GM10248 (cell line): ENCODE measurements around the gene TXNDC17.

Experiments
- CTCF ChIA-PET: fragments of 300-600 bp; sonication (Branson Sonifier 250); formaldehyde crosslinking; extraction: SDS; loops from one replicate; lab custom pipeline; 2021; ENCODE audit warnings: antibody characterized with exemption; lab: Yijun Ruan, JAX
- POLR2A ChIA-PET: fragments of 350-650 bp; sonication (Branson Sonifier 250); formaldehyde crosslinking; extraction: SDS; loops from one replicate; lab custom pipeline; 2020; ENCODE audit warnings: antibody characterized with exemption; lab: Yijun Ruan, JAX
- DNase-seq: peaks from one replicate; pipeline ENCODE4 v3.0.0; 2012; ENCODE audit errors: extremely low spot score
- TF ChIP-seq, protein P1 (sequence below): IDR thresholded peaks from 2 replicates; pipeline ENCODE4 v1.5.1; 2012; ENCODE audit warnings: mild to moderate bottlenecking, low read depth; ENCODE audit errors: extremely low read depth, missing control alignments, control extremely low read depth

TXNDC17 gene

GRCh38 chr17:6670999-6671398, 30.1 kb downstream of the TXNDC17 start:
- no peak for DNase-seq
- TF ChIP-seq, protein P1, sequence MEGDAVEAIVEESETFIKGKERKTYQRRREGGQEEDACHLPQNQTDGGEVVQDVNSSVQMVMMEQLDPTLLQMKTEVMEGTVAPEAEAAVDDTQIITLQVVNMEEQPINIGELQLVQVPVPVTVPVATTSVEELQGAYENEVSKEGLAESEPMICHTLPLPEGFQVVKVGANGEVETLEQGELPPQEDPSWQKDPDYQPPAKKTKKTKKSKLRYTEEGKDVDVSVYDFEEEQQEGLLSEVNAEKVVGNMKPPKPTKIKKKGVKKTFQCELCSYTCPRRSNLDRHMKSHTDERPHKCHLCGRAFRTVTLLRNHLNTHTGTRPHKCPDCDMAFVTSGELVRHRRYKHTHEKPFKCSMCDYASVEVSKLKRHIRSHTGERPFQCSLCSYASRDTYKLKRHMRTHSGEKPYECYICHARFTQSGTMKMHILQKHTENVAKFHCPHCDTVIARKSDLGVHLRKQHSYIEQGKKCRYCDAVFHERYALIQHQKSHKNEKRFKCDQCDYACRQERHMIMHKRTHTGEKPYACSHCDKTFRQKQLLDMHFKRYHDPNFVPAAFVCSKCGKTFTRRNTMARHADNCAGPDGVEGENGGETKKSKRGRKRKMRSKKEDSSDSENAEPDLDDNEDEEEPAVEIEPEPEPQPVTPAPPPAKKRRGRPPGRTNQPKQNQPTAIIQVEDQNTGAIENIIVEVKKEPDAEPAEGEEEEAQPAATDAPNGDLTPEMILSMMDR: no peak
- CTCF ChIA-PET: interaction anchor here (1.1 to 1.6 kb wide), 3 partner anchors 9 to 23 kb away, joined by 3 to 5 read pairs (median 4); no protein-coding TSS in a partner anchor
- POLR2A ChIA-PET: no interaction called here

DNA sequence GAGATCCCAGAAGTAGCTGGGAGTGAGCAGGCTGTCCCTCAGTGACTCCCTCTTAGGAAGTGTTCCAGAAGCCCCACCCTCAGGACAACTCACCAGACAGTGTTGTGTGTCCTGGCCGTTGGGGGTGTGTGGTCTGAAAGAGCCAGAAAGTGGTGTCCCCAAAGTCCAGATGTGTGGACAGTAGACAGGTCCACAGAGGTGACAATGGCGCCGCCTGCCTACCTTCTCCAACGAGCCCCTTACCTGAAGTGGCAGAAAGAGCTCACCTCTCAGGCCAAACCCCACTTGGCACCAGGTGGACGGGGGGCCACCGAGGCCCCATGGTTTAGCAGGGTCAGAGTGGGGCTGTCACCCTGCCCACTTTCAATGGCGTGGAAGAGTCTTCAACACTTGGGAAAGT, 30.6 kb downstream of the TXNDC17 start:
- no peak for DNase-seq
- ChIA-PET CTCF (interaction anchor here (1.6 kb wide), 2 partner anchors 11 to 22 kb away, joined by 4 to 5 read pairs; no protein-coding TSS in a partner anchor), POLR2A (no interaction called here)
- TF ChIP-seq, protein P1: no peak

DNA sequence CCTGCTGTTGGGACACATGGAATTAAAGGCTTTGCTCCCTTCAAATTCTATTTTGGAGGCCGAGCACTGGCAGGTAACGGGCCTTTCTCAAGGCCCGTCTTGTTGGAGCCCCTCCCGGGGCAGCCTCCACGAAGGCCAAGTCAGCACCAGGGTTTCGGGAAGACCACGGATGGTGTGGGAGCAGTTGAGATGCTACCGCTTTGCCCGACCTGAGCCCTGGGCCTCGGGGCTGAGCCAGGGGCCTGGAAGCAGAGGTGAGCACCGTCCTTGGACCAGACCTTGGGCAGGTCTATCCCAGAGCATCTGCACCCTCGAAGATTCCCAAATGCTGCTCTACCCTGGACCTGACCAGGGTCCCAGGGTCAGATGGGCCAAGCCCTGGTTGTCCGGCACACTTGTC, 33.7 kb downstream of the TXNDC17 start:
- TF ChIP-seq, protein P1: no peak
- CTCF ChIA-PET: interaction anchor here (4.6 kb wide), 1 partner anchor 8 kb away, joined by 26 read pairs; no protein-coding TSS in a partner anchor
- DNase-seq: no peak
- POLR2A ChIA-PET: no interaction called here

GRCh38 chr17:6675201-6675825, 34.5 kb downstream of the TXNDC17 start:
- no peak for DNase-seq
- ChIA-PET POLR2A (no interaction called here), CTCF (interaction anchor here (4.6 kb wide), 1 partner anchor 9 kb away, joined by 26 read pairs; no protein-coding TSS in a partner anchor)
- TF ChIP-seq, protein P1: no peak

DNA sequence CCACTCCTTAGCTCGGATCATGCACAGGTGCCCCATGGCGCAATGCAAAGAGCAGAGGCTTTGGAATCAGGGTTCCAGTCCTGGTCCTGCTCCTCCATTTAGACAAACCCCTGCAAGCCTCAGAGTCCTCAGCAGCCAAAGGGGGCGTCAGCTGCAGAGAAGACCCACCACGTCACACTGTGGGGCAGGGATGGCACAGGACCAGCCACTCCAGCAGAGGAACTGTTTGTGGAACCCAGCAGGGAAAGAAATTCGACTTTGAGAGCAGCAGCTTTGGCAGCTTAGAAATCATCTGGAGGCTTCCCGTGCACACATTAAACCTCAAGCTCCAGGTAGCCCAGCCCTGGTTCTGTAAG, 35.9 kb downstream of the TXNDC17 start:
- POLR2A ChIA-PET: no interaction called here
- no peak for DNase-seq
- TF ChIP-seq, protein P1: no peak
- CTCF ChIA-PET: interaction anchor here (1.1 to 4.6 kb wide), 4 partner anchors 10 to 166 kb away, joined by 3 to 26 read pairs (median 3); no protein-coding TSS in a partner anchor

DNA sequence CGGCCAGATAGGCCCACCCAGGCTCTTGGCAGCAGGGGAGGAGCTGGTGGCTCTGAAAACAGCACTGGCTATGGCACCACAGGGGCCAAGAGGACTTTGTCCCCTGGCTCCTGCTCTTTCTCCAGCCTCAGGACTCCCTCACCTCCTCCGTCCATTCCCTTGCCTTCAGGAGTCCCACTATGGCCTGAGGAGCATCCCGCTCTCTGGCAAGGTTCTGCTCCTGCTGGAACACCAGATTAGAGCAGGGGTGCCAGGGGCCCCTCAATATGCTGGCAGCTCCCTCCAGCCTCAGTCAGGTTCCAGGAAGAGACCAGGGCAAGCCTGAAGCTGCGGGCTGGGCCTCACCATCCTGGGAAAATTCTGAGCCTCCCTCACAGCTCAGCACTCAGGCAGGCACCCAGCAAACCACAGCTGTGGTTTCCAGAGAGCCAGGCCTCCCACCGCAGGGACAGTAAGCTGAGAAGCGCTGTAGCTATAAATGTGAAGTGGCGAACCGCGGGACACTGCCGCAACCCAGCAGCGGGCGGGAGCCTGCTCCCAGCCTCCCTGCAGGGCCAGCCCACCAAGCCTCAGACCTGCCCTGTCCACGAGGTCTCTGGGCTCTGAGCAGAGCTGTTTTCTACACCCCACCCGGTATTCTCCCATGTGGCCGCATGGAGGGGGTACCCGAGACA, 36.4 kb downstream of the TXNDC17 start:
- no peak for DNase-seq
- CTCF ChIA-PET: interaction anchor here (1.1 to 4.6 kb wide), 4 partner anchors 11 to 166 kb away, joined by 3 to 26 read pairs (median 3); no protein-coding TSS in a partner anchor
- POLR2A ChIA-PET: no interaction called here
- TF ChIP-seq, protein P1: no peak
